HEK293 (cell line): ENCODE data around the gene PTGDR.

Experiments
- CTCF ChIA-PET: fragments of 350-600 bp; formaldehyde crosslinking; extraction: SDS; loops from one replicate; lab custom pipeline; 2021; ENCODE audit warnings: antibody characterized with exemption; lab: Yijun Ruan, JAX
- POLR2A ChIA-PET: fragments of 300-600 bp; formaldehyde crosslinking; extraction: SDS; loops from one replicate; lab custom pipeline; 2020; ENCODE audit warnings: antibody characterized with exemption, inconsistent platforms; lab: Yijun Ruan, JAX
- H3K27ac ChIP-seq: fragments of 200-500 bp; sonication (Bioruptor generic); 2 replicates; pipeline ENCODE4 v1.5.1; 2014; ENCODE audit warnings: low read depth, low read length, control low read depth, inconsistent platforms; ENCODE audit errors: extremely low read depth
- H3K36me3 ChIP-seq, 2 experiments: fragments of 200-500 bp in 1 of 2; sonication (Bioruptor generic) in 1 of 2; 1 replicate in 1 of 2; 2 replicates in 1 of 2; pipeline ENCODE4 v1.5.1; 2014 to 2017; ENCODE audit warnings: inconsistent platforms in 2 of 2, low read length in 2 of 2; ENCODE audit not compliant: control insufficient read depth in 2 of 2, insufficient read depth in 1 of 2
- H3K4me1 ChIP-seq: fragments of 200-500 bp; sonication (Bioruptor generic); 2 replicates; pipeline ENCODE4 v1.5.1; 2014; ENCODE audit warnings: mild to moderate bottlenecking, low read length, inconsistent platforms; ENCODE audit not compliant: control insufficient read depth, insufficient read depth
- H3K4me3 ChIP-seq: 2 replicates; pipeline ENCODE4 v1.5.1; 2011; ENCODE audit warnings: low read depth, mild to moderate bottlenecking, control low read depth, low read length, moderate library complexity
- H3K9me3 ChIP-seq: fragments of 200-500 bp; sonication (Bioruptor generic); 2 replicates; pipeline ENCODE4 v1.5.1; 2014; ENCODE audit warnings: low read depth, low read length, inconsistent platforms; ENCODE audit not compliant: control insufficient read depth, insufficient read depth
- SP7 ChIP-seq: fragments of 450-650 bp; formaldehyde crosslinking; IDR thresholded peaks from 2 replicates; pipeline ENCODE4 v1.5.1; 2016; ENCODE audit warnings: missing biosample characterization, missing genetic modification characterization
- ZNF16 ChIP-seq: fragments of 450-650 bp; formaldehyde crosslinking; IDR thresholded peaks from 2 replicates; pipeline ENCODE4 v1.5.1; 2016; ENCODE audit warnings: low read depth, missing biosample characterization, missing genetic modification characterization
- ZNF174 ChIP-seq: fragments of 450-650 bp; formaldehyde crosslinking; IDR thresholded peaks from 2 replicates; pipeline ENCODE4 v1.5.0; 2017; ENCODE audit warnings: missing biosample characterization, mild to moderate bottlenecking, missing genetic modification characterization
- ZNF274 ChIP-seq, 2 experiments: fragments of 200-500 bp in 1 of 2; fragments of 450-650 bp in 1 of 2; sonication (Bioruptor generic) in 1 of 2; formaldehyde crosslinking in 1 of 2; IDR thresholded peaks; 2 replicates each; pipeline versions ENCODE4 v1.5.1 to v1.6.1; 2014 to 2016; ENCODE audit warnings: borderline replicate concordance in 1 of 2, inconsistent platforms in 1 of 2, low read length in 1 of 2, missing biosample characterization in 1 of 2, missing genetic modification characterization in 1 of 2
- ZNF629 ChIP-seq: fragments of 450-650 bp; formaldehyde crosslinking; IDR thresholded peaks from 2 replicates; pipeline ENCODE4 v1.5.1; 2017; ENCODE audit warnings: missing biosample characterization, missing genetic modification characterization
- ZNF791 ChIP-seq: fragments of 450-650 bp; formaldehyde crosslinking; IDR thresholded peaks from 2 replicates; pipeline ENCODE4 v1.5.1; 2016; ENCODE audit warnings: missing biosample characterization, missing genetic modification characterization
- ZSCAN30 ChIP-seq: fragments of 450-650 bp; IDR thresholded peaks from 2 replicates; pipeline ENCODE4 v1.5.1; 2018; ENCODE audit warnings: missing biosample characterization, mild to moderate bottlenecking, missing genetic modification characterization, moderate library complexity
- TF ChIP-seq, protein P1 (sequence below): fragments of 450-650 bp; formaldehyde crosslinking; IDR thresholded peaks from 2 replicates; pipeline ENCODE4 v1.5.1; 2016; ENCODE audit warnings: missing biosample characterization, missing genetic modification characterization
- TF ChIP-seq, protein P2 (sequence below): fragments of 450-650 bp; formaldehyde crosslinking; IDR thresholded peaks from 2 replicates; pipeline ENCODE4 v1.5.1; 2016; ENCODE audit warnings: missing biosample characterization, missing genetic modification characterization
- TF ChIP-seq, protein P3 (sequence below): fragments of 450-650 bp; formaldehyde crosslinking; conservative IDR thresholded peaks from 2 replicates; pipeline ENCODE4 v1.5.1; 2016; ENCODE audit warnings: low read depth, missing biosample characterization, missing genetic modification characterization
- TF ChIP-seq, protein P4 (sequence below): fragments of 450-650 bp; formaldehyde crosslinking; IDR thresholded peaks from 2 replicates; pipeline ENCODE4 v1.5.1; 2016; ENCODE audit warnings: missing biosample characterization, missing genetic modification characterization, borderline replicate concordance
- TF ChIP-seq, protein P5 (sequence below): fragments of 450-650 bp; formaldehyde crosslinking; IDR thresholded peaks from 2 replicates; pipeline ENCODE4 v1.5.1; 2016; ENCODE audit warnings: missing biosample characterization, missing genetic modification characterization

PTGDR gene

DNA sequence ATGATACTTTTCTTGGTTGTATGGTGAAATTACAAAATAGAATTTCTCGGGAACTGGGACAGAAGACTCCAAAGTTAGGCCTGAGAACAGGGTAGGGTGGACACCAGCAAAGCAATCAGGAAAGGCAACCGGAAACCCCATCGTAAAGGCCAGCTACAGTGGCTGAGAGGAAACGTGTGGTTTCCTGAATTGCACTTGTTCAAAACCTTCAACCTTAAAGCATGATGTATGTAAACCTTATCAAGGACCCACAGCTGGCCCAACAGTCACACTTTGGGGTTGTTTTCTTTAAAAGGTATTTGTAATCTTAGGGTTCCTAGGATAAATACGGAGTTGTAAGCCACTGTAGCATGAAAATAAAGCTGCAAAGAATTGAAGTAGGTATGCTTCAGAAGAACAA, 2.2 kb upstream of the PTGDR start:
- Histone ChIP-seq H3K4me3 (no peak overlapping the region), H3K27ac (no peak overlapping the region), H3K4me1 (no peaks in the 10 kb centered on the region), H3K36me3 (no peaks in the 10 kb centered on the region), H3K9me3 (no peaks in the 10 kb centered on the region)
- CTCF ChIA-PET, result no interaction called here
- POLR2A ChIA-PET, result interaction anchor here (0.8 kb wide), 1 partner anchor 49 kb away, joined by 3 read pairs; the partner anchor contains the start of gene PTGER2
- TF ChIP-seq SP7 (tag by site-specific recombination) (no peak), ZNF174 (tag by site-specific recombination) (no peak), ZSCAN30 (tag by site-specific recombination) (no peak), ZNF629 (tag by site-specific recombination) (no peak), ZNF791 (tag by site-specific recombination) (no peak), ZNF16 (no peak), ZNF274 (IDR thresholded peaks at IDR 0.05; ENCODE audit: low read length) (no peak), ZNF274 (tag by site-specific recombination; IDR thresholded peaks at IDR 0.05; ENCODE audit: borderline replicate concordance) (no peak)
- TF ChIP-seq, protein P1, sequence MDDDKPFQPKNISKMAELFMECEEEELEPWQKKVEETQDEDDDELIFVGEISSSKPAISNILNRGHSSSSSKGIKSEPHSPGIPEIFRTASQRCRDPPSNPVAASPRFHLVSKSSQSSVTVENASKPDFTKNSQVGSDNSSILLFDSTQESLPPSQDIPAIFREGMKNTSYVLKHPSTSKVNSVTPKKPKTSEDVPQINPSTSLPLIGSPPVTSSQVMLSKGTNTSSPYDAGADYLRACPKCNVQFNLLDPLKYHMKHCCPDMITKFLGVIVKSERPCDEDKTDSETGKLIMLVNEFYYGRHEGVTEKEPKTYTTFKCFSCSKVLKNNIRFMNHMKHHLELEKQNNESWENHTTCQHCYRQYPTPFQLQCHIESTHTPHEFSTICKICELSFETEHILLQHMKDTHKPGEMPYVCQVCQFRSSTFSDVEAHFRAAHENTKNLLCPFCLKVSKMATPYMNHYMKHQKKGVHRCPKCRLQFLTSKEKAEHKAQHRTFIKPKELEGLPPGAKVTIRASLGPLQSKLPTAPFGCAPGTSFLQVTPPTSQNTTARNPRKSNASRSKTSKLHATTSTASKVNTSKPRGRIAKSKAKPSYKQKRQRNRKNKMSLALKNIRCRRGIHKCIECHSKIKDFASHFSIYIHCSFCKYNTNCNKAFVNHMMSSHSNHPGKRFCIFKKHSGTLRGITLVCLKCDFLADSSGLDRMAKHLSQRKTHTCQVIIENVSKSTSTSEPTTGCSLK (tag by site-specific recombination), result no peak
- TF ChIP-seq, protein P2, sequence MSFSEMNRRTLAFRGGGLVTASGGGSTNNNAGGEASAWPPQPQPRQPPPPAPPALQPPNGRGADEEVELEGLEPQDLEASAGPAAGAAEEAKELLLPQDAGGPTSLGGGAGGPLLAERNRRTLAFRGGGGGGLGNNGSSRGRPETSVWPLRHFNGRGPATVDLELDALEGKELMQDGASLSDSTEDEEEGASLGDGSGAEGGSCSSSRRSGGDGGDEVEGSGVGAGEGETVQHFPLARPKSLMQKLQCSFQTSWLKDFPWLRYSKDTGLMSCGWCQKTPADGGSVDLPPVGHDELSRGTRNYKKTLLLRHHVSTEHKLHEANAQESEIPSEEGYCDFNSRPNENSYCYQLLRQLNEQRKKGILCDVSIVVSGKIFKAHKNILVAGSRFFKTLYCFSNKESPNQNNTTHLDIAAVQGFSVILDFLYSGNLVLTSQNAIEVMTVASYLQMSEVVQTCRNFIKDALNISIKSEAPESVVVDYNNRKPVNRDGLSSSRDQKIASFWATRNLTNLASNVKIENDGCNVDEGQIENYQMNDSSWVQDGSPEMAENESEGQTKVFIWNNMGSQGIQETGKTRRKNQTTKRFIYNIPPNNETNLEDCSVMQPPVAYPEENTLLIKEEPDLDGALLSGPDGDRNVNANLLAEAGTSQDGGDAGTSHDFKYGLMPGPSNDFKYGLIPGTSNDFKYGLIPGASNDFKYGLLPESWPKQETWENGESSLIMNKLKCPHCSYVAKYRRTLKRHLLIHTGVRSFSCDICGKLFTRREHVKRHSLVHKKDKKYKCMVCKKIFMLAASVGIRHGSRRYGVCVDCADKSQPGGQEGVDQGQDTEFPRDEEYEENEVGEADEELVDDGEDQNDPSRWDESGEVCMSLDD (tag by site-specific recombination), result no peak
- TF ChIP-seq, protein P3, sequence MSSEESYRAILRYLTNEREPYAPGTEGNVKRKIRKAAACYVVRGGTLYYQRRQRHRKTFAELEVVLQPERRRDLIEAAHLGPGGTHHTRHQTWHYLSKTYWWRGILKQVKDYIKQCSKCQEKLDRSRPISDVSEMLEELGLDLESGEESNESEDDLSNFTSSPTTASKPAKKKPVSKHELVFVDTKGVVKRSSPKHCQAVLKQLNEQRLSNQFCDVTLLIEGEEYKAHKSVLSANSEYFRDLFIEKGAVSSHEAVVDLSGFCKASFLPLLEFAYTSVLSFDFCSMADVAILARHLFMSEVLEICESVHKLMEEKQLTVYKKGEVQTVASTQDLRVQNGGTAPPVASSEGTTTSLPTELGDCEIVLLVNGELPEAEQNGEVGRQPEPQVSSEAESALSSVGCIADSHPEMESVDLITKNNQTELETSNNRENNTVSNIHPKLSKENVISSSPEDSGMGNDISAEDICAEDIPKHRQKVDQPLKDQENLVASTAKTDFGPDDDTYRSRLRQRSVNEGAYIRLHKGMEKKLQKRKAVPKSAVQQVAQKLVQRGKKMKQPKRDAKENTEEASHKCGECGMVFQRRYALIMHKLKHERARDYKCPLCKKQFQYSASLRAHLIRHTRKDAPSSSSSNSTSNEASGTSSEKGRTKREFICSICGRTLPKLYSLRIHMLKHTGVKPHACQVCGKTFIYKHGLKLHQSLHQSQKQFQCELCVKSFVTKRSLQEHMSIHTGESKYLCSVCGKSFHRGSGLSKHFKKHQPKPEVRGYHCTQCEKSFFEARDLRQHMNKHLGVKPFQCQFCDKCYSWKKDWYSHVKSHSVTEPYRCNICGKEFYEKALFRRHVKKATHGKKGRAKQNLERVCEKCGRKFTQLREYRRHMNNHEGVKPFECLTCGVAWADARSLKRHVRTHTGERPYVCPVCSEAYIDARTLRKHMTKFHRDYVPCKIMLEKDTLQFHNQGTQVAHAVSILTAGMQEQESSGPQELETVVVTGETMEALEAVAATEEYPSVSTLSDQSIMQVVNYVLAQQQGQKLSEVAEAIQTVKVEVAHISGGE (tag by site-specific recombination), result no peak
- TF ChIP-seq, protein P4, sequence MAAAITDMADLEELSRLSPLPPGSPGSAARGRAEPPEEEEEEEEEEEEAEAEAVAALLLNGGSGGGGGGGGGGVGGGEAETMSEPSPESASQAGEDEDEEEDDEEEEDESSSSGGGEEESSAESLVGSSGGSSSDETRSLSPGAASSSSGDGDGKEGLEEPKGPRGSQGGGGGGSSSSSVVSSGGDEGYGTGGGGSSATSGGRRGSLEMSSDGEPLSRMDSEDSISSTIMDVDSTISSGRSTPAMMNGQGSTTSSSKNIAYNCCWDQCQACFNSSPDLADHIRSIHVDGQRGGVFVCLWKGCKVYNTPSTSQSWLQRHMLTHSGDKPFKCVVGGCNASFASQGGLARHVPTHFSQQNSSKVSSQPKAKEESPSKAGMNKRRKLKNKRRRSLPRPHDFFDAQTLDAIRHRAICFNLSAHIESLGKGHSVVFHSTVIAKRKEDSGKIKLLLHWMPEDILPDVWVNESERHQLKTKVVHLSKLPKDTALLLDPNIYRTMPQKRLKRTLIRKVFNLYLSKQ (tag by site-specific recombination), result no peak
- TF ChIP-seq, protein P5, sequence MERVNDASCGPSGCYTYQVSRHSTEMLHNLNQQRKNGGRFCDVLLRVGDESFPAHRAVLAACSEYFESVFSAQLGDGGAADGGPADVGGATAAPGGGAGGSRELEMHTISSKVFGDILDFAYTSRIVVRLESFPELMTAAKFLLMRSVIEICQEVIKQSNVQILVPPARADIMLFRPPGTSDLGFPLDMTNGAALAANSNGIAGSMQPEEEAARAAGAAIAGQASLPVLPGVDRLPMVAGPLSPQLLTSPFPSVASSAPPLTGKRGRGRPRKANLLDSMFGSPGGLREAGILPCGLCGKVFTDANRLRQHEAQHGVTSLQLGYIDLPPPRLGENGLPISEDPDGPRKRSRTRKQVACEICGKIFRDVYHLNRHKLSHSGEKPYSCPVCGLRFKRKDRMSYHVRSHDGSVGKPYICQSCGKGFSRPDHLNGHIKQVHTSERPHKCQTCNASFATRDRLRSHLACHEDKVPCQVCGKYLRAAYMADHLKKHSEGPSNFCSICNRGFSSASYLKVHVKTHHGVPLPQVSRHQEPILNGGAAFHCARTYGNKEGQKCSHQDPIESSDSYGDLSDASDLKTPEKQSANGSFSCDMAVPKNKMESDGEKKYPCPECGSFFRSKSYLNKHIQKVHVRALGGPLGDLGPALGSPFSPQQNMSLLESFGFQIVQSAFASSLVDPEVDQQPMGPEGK (tag by site-specific recombination), result no peak
